Activated naive CD8-positive, alpha-beta T cell treated with anti-CD3 and anti-CD28 coated beads, Interleukin-2, amount 50 U/mL, for 24 hours (primary cell): Measurements from ENCODE around the gene ATP6V0E2.

ENCODE experiments used
- ATAC-seq: fragments of 150-1000 bp; cut with Tn5 transposase; one replicate; pipeline ENCODE4 v1.10.0; 2021
- DNase-seq: peaks from one replicate; pipeline ENCODE4 v3.0.0; 2021
- H3K27ac Mint-ChIP-seq: one replicate; pipeline ENCODE4 v1.8.0; 2021; ENCODE audit warnings: mild to moderate bottlenecking, mixed read lengths
- H3K27me3 Mint-ChIP-seq: one replicate; pipeline ENCODE4 v1.8.0; 2021; ENCODE audit warnings: mixed read lengths
- H3K36me3 Mint-ChIP-seq: one replicate; pipeline ENCODE4 v1.8.0; 2021; ENCODE audit warnings: low read depth, mixed read lengths
- H3K4me1 Mint-ChIP-seq: one replicate; pipeline ENCODE4 v1.8.0; 2021; ENCODE audit warnings: mixed read lengths
- H3K4me3 Mint-ChIP-seq: one replicate; pipeline ENCODE4 v1.8.0; 2021; ENCODE audit warnings: mild to moderate bottlenecking, moderate library complexity, mixed read lengths
- H3K9me3 Mint-ChIP-seq: one replicate; pipeline ENCODE4 v1.8.0; 2021; ENCODE audit warnings: mixed read lengths

ATP6V0E2 gene

DNA sequence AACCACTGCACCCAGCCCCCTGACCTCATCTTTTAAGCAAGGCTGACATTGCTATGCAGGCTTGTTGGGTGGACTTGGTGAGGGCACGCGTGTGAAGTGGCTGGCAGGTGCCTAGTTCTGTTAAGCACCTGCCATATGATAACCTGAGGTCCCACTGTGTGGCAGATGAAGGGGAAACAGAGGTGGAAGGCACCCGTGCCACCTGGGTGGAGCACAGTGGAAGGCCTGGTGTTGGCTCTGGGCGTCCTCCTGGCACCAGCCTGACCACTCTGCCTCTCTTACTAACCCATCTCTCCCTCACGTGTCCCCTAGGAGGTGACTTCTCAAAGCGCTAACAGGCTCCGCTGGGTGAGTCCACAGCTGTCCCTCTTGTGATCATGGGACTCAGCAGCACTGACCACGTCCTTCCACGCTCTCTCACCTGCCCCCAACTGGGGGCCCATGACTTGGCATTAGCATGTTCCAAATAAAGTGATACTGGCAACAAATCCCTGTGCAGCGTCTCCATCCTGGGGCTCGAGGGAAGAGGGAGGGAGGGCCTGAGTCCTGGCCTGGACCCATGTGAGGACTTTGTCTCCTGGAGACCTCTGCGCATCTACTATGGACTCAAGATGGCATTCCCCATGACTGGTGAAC is 40.2 kb upstream of the ATP6V0E2 start:
- no peaks in the 10 kb centered on the region for H3K36me3 Mint-ChIP-seq
- H3K27me3 Mint-ChIP-seq: peaks cover 4% of the 10 kb centered on the region
- no peaks in the 10 kb centered on the region for H3K9me3 Mint-ChIP-seq
- H3K4me1 Mint-ChIP-seq: peaks cover 6% of the 10 kb centered on the region
- no peak overlapping the region for H3K4me3 Mint-ChIP-seq
- H3K27ac Mint-ChIP-seq: no peak overlapping the region
- ATAC-seq: no peak
- no peak for DNase-seq

DNA sequence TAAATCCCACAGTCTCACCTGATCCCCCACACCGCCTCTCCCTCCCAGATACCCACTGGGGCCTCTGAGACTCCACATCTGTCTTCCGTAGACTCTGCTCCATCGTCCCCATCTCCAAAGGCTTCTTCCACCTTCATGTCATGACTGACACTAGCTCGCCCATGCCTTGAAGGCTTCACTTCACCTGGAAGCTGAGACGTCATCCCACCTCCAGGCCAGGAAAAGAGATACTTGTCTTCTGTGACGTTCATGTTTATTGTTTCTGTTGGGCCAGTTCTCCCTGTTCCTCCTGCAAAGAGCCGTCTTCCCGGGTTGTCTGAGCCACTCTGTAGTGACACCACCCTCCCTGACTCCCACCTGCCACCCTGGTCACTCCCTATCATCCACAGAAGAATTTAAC is 39.2 kb upstream of the ATP6V0E2 start:
- H3K4me3 Mint-ChIP-seq: no peak overlapping the region
- H3K4me1 Mint-ChIP-seq: peaks cover 14% of the 10 kb centered on the region
- no peak overlapping the region for H3K27ac Mint-ChIP-seq
- no peak for DNase-seq
- ATAC-seq: no peak
- peaks cover 4% of the 10 kb centered on the region for H3K27me3 Mint-ChIP-seq
- no peaks in the 10 kb centered on the region for H3K9me3 Mint-ChIP-seq
- H3K36me3 Mint-ChIP-seq: no peaks in the 10 kb centered on the region

DNA sequence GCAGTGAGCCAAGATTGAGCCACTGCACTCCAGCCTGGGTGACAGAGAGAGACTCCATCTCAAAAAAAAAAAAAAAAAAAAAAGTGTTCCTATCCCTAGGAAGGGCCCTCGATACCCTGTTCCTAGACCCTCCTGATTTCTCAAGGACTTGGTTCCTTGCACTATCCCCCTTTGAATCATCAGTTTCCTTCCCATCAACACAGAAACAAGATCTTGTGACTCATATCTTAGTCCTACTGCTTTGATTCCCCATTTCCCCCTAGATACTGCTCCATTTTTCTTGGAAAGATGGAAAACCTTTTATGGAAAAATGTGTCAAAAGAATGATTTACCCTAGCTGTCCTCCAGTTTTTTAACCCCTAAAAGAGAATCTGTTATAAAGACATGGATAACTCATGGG is 37.3 kb upstream of the ATP6V0E2 start:
- Mint-ChIP-seq H3K4me3 (no peak overlapping the region), H3K27me3 (peaks cover 4% of the 10 kb centered on the region), H3K27ac (no peak overlapping the region), H3K36me3 (peaks cover 1% of the 10 kb centered on the region), H3K4me1 (peaks cover 24% of the 10 kb centered on the region), H3K9me3 (no peaks in the 10 kb centered on the region)
- no peak for ATAC-seq
- no peak for DNase-seq

GRCh38 chr7:149837564-149838223 is 36.1 kb upstream of the ATP6V0E2 start:
- H3K27me3 Mint-ChIP-seq: peaks cover 4% of the 10 kb centered on the region
- peak overlapping the region; percentile 68 for H3K27ac Mint-ChIP-seq
- H3K9me3 Mint-ChIP-seq: no peaks in the 10 kb centered on the region
- H3K4me3 Mint-ChIP-seq: peak overlapping the region; percentile 86
- ATAC-seq (no peak), DNase-seq (no peak)
- peaks cover 26% of the 10 kb centered on the region for H3K4me1 Mint-ChIP-seq
- H3K36me3 Mint-ChIP-seq: peaks cover 1% of the 10 kb centered on the region

DNA sequence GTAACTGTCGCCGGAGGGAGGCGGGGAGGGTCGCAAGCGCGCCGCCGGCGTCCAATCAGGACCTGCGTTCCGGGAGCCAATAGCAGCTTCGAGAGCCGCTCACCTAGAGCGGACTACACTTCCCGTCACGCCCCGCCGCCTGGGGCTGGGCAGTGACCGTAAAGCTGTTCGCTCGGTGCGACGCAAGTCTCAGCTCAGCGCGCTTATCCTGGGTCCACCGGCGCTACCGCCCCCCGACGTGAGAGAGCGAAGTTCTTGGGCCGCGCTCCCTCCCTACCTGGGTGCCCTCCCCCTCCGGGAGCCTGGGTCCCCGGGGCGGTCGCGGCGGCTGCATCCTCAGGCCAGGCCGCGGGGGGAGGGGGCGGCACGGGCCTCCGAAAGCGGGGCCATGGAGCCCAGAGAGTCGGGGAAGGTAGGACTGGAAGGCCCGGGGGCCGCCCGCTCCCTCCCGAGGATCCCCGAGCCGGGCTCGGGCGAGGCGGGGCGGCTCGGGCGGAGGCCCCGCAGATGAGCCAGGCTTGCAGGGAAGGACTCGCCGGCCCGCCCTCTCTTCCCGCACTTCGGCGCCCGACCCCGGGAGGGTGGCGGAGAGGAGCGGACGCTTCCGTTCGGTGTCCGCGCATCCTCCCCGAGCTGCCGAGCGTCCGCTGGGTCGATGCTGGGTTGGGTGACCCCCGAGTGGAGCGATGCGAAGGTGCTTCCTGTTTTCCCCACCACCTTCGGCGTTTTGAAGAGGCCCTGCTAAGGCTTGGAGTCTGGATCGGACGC is 35.4 kb upstream of the ATP6V0E2 start, which contains the start of gene ZNF862:
Gene ZNF862 (plus strand): TSS at position 152 of the 768 bp plus-strand sequence. CDS start 237 bp downstream, at position 389.
- peak; percentile 95 for DNase-seq
- Mint-ChIP-seq H3K27me3 (peaks cover 2% of the 10 kb centered on the region), H3K9me3 (no peaks in the 10 kb centered on the region), H3K4me3 (peak within 1 kb of the TSS; percentile 86), H3K27ac (peak within 1 kb of the TSS; percentile 68), H3K4me1 (peaks cover 26% of the 10 kb centered on the region), H3K36me3 (peaks cover 1% of the 10 kb centered on the region)
- ATAC-seq: peak; percentile 99

DNA sequence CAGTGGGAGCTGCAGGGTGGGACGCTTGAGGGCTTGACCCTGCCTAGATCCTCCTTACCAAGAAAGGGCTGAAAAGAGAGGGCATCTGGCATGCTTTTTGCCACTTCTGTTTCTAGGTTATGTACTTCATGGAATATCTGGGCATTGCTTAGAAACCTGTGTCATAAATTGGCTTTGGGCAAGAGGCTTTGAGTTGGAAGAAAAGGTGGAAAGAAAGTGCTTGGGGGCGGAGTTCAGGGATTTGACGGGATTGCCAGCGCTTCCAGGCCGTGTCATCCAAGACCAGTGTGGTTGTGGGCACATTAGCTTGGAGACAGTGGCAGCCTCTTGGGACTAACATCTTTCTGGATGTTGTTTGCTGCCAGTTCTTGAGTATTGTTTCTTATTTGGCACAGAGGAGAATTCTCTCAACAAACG is 34.8 kb upstream of the ATP6V0E2 start:
- Mint-ChIP-seq H3K36me3 (peaks cover 1% of the 10 kb centered on the region), H3K4me3 (peak overlapping the region; percentile 86), H3K9me3 (no peaks in the 10 kb centered on the region), H3K27ac (peak overlapping the region; percentile 60), H3K27me3 (peaks cover 2% of the 10 kb centered on the region), H3K4me1 (peaks cover 26% of the 10 kb centered on the region)
- DNase-seq (no peak), ATAC-seq (no peak)

GRCh38 chr7:149839933-149840332 is 33.8 kb upstream of the ATP6V0E2 start:
- DNase-seq (no peak), ATAC-seq (no peak)
- Mint-ChIP-seq H3K36me3 (peaks cover 1% of the 10 kb centered on the region), H3K27ac (no peak overlapping the region), H3K4me3 (no peak overlapping the region), H3K27me3 (peaks cover 2% of the 10 kb centered on the region), H3K4me1 (peaks cover 27% of the 10 kb centered on the region), H3K9me3 (no peaks in the 10 kb centered on the region)

DNA sequence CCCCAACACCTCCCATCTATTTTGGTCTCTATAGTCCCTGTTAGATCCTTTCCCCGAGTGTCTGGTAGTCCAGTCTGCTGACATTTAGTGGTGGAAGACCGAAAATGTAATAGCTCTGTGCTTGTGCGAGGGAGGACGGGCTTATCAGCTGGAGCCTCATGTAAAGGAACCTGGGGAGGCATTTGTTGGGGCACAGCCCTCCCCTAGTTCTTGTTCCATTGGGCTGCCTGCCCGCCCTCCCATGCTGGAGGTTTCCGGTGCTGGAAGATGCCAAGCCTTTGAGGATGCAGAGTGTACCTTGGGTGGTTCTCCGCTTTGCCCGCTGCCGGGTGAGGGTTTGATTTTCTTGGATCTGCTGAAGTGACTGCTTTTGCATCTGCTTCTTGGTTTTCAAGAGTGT is 30.2 kb upstream of the ATP6V0E2 start:
- peaks cover 28% of the 10 kb centered on the region for H3K4me1 Mint-ChIP-seq
- no peak overlapping the region for H3K4me3 Mint-ChIP-seq
- H3K27ac Mint-ChIP-seq: no peak overlapping the region
- DNase-seq: no peak
- H3K27me3 Mint-ChIP-seq: no peaks in the 10 kb centered on the region
- no peak for ATAC-seq
- peaks cover 1% of the 10 kb centered on the region for H3K36me3 Mint-ChIP-seq
- no peaks in the 10 kb centered on the region for H3K9me3 Mint-ChIP-seq

DNA sequence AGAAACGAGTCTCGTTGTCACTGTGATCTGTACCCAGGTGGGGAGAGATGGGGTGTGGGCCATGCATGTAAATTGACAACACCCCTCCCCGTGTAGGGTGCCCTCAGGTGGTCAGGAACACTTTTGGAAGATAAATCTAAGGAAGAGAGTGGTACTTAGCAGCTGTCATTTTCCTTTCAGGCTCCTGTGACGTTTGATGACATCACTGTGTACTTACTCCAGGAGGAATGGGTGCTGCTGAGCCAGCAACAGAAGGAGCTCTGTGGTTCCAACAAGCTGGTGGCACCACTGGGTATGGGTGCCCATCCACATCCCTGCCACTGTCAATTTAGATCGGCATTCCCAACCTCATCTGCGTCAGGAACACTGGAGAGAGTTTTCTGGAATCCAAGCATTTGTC is 29.3 kb upstream of the ATP6V0E2 start:
- ATAC-seq: no peak
- H3K36me3 Mint-ChIP-seq: peaks cover 3% of the 10 kb centered on the region
- H3K9me3 Mint-ChIP-seq: no peaks in the 10 kb centered on the region
- H3K27ac Mint-ChIP-seq: no peak overlapping the region
- H3K4me3 Mint-ChIP-seq: no peak overlapping the region
- no peaks in the 10 kb centered on the region for H3K27me3 Mint-ChIP-seq
- H3K4me1 Mint-ChIP-seq: peaks cover 23% of the 10 kb centered on the region
- no peak for DNase-seq

DNA sequence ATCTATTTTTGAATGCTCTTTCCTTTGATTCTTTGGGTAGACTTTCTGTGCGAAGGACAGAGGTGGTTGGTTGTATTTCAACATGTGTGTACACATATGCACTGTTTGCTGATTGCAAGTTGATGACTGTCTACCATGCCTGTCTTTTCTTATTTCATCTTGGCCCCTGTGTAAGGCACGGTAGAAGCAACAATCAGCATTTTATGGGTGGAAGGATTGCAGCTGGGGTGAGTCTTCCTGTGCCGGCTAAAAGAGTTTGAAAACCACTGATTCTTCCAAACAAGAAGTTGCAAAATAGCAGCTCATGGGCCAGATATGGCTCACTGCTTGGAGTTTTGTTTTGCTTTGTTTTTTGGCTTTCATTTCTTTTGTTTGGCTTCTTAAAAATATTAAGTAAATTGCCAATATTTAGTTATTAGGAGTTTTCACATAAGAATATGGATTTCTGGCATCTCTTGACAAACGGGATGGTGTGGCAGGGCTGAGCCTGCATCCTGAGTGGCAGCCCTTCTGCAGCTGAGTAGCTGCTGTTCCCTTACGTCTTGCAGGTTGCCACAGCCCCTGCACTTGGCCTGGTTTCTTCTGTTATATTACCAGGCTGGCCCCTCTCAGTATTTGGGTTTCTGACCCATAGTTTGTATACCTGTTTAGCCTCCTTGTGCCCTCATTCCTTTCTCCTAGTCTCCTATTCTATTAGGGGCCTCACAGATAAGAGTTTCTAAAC is 28.4 kb upstream of the ATP6V0E2 start:
- ATAC-seq: no peak
- Mint-ChIP-seq H3K27me3 (no peaks in the 10 kb centered on the region), H3K36me3 (peaks cover 3% of the 10 kb centered on the region), H3K27ac (no peak overlapping the region), H3K9me3 (no peaks in the 10 kb centered on the region), H3K4me3 (no peak overlapping the region), H3K4me1 (peaks cover 27% of the 10 kb centered on the region)
- no peak for DNase-seq

DNA sequence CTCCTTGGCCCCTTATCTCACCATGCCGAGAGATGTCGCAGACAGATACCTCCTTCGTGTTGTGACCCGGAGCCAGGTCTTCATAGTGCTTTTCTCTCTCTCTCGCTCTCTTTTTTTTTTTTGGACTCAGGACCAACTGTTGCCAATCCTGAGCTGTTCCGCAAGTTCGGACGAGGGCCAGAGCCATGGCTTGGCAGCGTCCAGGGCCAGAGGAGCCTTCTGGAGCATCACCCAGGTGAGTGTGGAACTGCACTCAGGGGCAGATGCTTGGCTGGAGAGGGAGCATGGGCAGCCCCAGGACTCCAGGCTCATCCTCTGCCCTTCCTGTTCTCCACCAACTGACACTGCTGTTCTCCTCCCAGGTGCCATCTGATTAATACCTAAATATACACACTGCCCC is 27.7 kb upstream of the ATP6V0E2 start:
- Mint-ChIP-seq H3K4me3 (no peak overlapping the region), H3K36me3 (peaks cover 2% of the 10 kb centered on the region)

DNA sequence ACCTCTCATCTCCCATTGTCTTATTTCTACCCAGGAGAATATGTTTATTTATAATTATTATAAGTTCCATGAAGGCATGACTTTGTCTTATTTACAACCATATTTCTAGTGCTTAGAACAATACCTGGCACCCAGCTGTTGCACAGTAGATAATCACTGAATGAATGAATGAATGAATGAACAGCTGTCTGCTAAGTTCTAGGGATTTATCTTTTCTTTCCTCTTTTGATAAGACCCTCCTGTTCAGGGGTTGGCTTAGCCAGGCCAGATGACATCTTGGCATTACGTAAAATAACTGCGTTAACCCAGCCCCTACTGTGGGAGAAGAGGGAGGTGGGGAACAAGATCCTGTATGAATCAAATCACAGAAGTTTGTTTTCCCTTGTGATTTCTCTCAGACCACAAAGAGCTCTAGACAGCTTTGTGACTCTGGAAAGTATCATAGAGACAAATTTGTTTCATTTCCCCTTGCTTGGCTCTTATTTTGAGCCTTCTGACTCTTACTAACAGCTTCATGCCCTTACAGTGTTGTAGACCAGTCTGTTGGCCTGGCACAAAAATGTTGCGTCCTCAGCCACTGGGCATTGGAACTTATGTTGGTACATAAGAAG is 27.2 kb upstream of the ATP6V0E2 start:
- H3K4me1 Mint-ChIP-seq: peaks cover 23% of the 10 kb centered on the region
- no peaks in the 10 kb centered on the region for H3K27me3 Mint-ChIP-seq
- H3K9me3 Mint-ChIP-seq: no peaks in the 10 kb centered on the region
- H3K36me3 Mint-ChIP-seq: peaks cover 2% of the 10 kb centered on the region
- no peak overlapping the region for H3K4me3 Mint-ChIP-seq
- ATAC-seq: no peak
- no peak for DNase-seq
- H3K27ac Mint-ChIP-seq: no peak overlapping the region

More for the DNA sequence above, 27.7 kb upstream of the ATP6V0E2 start:
- H3K27ac Mint-ChIP-seq: no peak overlapping the region
- H3K4me1 Mint-ChIP-seq: peaks cover 26% of the 10 kb centered on the region
- ATAC-seq (no peak), DNase-seq (no peak)
- no peaks in the 10 kb centered on the region for H3K27me3 Mint-ChIP-seq
- no peaks in the 10 kb centered on the region for H3K9me3 Mint-ChIP-seq

DNA sequence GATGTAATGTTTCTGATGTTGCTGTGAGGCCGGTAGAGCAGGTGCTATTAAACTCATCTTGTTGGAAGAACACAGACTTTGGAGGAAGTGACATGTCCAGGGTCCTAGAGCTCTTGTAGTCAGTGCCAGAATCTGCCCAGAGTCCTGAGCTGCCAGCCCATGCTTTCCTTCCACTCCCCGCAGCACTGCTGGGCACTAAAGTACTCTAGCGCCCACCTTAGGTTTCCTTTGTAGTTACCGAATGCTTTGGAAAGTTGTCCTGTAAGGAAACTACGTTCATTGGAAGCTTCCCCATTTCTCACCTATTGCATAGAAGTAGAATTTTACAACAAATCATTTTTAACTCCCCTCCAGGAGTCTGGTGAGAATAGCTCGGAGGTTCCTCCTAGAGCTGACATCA is 24.6 kb upstream of the ATP6V0E2 start:
- H3K27ac Mint-ChIP-seq: no peak overlapping the region
- H3K9me3 Mint-ChIP-seq: no peaks in the 10 kb centered on the region
- peaks cover 26% of the 10 kb centered on the region for H3K4me1 Mint-ChIP-seq
- H3K4me3 Mint-ChIP-seq: no peak overlapping the region
- peaks cover 2% of the 10 kb centered on the region for H3K36me3 Mint-ChIP-seq
- no peak for DNase-seq
- ATAC-seq: no peak
- H3K27me3 Mint-ChIP-seq: no peaks in the 10 kb centered on the region

GRCh38 chr7:149850007-149850594 is 23.7 kb upstream of the ATP6V0E2 start:
- Mint-ChIP-seq H3K36me3 (peaks cover 2% of the 10 kb centered on the region), H3K4me1 (peaks cover 34% of the 10 kb centered on the region), H3K27me3 (no peaks in the 10 kb centered on the region), H3K9me3 (no peaks in the 10 kb centered on the region), H3K27ac (no peak overlapping the region), H3K4me3 (peak overlapping the region; percentile 26)
- no peak for DNase-seq
- ATAC-seq: no peak
